ENCODE measurements around the gene CEBPE.

The CEBPE gene

DNA sequence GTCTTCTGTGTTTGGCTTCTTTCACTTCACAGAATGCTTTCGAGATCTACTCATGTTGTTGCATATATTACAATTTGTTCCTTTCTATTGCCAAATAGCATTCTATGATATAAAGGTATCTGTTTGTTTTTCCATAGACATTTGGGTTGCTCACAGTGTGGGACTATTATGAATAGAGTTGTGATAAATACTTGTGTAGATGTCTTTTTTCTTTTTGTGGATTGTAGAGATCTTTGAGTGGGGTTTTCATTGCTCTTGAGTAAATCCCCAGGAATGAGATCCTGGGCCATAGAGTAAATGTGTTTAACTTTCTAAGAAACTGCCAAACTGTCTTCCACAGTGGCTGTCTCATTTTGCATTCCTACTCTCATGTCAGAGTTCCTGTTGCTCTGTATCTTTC, 24.9 kb upstream of the CEBPE start:
- DNase-seq (ENCODE audit: low read depth), result no peak

DNA sequence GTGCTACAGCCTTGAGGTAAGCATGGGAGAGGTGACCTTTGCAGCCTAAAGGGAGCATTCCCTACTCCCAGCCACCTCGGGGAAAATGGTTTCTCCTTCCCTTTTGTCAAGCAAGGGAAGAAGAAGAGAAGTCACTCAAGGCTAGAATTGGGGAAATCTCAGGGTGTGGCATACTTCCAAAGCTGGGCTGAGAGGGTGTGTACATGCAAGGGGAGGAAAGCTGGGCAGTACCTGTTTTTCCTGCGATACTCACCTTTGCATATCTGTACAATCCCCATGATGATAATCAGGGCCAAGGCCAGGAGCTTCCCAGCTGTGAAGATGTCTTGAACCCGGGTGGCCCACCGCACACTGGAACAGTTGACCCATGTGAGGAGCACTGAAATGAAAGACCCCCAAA, 23.8 kb upstream of the CEBPE start:
- no peak for DNase-seq (ENCODE audit: low read depth)

DNA sequence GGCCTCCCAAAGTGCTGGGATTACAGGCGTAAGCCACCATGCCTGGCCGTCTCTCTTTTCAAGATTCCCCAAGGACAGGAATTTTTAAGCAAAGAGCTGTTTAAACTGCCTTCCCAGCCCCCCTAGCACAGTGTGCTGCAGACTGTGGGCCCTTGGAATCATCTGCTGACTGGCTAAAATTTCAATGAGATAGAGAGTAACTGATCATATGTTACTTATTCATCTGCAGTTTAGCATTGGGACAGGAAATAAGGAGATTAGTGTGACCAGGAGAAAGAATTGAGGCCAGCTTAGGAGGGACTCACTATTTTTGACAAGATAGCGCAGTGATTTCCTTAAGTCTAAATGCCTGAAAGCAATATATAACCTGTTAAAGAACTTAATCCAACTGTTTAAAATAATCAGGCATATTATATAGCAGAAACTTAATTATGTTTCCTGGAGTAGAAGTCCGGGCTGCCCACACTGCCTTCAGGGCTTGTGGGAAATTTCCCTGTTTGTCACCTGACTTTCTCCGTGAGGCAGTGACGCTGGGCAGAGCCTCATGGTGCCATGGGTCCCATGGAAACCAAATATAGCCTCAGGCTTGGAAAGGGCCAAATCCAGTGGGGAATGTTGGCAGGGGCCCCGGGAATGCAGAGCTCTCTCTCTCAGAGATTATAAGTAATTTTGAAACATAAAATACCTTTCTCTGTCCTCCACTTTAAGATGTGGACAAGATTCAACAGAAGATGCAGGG, 22.8 kb upstream of the CEBPE start:
- DNase-seq (ENCODE audit: low read depth), result no peak

DNA sequence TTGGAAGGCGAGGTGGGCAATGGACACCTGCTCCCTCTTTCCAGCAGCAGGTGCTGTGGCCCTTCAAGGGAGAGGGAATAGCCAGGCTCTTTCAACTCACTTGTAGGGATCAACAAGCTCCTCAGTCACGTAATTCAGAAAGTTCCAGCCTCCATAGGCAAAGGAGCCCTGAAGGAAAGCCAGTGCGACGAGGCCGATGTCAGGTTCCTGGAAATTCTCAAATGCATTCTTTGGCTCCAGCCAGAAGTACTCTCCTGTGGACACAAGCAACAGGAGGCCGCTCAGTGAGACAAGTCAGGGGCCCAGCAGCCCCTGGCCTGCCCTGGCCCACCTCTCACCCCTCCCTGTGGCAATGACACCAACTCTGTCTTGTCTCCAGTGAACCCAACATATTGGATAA, 21.3 kb upstream of the CEBPE start:
- no peak for DNase-seq (ENCODE audit: low read depth)

DNA sequence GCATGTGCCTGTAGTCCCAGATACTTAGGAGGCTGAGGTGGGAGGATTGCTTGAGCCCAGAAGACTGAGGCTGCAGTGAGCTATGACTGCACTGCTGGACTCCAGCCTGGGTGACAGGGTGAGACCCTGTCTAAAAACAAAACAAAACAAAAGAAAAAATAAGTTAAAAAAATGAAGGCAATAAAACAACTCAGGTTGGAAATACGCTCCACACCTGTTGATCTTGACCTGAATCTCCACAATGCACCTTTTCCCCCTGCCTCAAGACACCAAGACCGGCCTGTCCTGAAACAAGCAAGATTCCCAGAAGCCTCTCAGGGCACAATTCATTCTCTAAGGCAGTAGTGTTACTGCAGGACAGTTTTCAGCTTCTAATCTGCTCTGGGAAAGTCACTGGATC, 20.8 kb upstream of the CEBPE start:
- no peak for DNase-seq (ENCODE audit: low read depth)

DNA sequence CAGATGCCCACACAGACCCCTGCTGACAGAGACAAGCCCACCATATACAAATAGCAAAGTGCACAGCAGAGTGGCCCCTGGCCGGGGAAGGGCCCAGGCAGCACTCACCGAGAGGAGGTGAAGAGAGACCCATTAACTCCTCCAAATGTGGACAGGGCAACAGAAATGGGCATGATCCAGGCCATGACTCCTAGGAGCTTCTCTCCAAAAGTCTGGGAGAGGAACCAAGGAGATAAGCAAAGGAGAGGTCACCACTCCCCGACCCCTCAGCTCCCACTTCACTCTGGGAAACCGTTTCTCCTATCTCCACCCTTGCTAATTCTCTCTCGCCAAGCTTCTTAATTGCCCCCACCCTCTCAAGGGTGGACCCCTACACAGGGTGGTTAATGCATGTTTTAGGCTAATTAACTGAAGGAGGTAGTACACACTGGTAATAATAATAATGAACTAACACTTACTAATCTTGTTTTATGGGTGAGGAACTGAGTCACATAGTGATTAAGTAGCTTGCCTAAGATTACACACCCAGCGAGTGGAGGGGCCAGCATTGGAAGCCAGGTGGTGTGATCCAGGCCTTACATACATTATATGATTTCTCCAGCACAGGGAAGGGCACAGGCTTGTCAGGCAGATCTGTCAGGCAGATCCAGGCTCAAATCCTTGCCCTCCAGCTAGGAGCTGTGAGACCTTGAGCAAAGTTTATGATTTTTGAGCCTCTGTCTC, 18.9 kb upstream of the CEBPE start:
- no peak for DNase-seq (ENCODE audit: low read depth)

DNA sequence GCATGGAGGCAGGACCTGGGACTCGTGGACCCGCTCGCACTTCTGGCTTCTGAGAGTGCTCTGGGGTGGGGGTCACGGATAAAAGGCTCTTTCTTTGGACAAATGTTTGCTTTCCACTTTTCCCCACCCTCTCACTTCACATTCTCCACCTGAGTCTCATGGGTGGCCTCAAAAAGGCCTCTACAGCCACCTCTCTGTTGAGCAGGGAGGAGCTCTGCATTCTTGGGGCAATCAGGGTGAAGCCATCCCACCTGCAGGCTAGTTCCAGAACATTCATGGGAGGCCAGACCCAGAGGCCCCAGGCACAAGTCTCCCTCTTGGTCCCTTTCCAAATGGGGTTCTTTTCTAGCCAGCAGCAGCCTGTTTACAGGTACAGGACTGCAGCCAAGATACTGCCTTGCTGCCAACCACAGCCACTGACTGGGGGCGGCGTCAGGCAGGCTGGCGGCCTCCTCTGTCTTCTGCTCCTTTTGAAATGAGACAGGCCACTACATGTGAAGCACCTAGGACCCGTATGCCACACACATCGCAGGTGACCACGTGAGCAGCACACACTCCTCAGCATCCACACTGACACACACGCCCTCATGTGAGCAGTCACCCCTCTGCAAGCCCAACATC, 18.2 kb upstream of the CEBPE start:
- no peak for DNase-seq (ENCODE audit: low read depth)

DNA sequence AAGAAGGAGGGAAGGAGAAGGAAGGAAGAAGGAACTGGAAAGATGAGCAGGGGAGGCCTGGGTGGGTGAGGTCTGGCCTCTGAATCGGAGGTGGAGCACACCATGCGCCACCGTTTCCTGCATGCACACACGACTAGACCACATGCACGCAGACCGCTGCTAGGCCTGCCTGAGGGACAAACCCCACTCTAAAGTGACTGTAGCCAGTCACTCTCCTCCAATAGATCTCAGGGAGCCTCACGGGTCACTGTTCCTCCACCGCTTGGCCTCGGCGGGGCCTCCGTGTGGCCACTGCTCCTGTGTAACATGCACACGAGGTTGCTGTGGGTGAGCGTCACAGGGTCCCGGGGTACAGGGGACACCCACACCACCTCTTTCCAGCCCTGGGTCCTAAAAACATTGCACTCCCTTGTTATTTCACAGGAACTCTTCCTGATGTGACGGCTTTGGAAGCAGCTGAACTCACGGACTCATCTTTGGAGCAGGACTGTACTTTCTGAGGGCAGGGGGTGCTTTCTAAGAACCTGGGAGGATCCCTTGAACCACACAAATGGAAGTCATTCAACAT, 17.6 kb upstream of the CEBPE start:
- DNase-seq (ENCODE audit: low read depth), result no peak

DNA sequence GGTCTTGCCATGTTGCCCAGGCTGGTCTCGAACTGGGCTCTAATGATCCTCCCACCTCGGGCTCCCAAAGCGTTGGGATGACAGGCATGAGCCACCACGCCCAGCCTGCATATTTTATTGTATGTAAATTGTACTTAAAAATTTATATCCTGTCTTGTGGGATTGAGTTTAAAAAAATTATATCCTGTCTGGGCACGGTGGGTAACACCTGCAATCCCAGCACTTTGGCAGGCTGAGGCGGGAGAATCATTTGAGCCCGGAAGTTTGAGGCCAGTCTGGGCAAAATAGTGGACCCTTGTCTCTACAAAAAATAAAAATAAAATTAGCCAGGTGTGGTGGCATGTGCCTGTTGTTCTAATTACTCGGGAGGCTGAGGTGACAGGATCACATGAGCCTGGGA, 13.9 kb upstream of the CEBPE start:
- DNase-seq (ENCODE audit: low read depth), result no peak

DNA sequence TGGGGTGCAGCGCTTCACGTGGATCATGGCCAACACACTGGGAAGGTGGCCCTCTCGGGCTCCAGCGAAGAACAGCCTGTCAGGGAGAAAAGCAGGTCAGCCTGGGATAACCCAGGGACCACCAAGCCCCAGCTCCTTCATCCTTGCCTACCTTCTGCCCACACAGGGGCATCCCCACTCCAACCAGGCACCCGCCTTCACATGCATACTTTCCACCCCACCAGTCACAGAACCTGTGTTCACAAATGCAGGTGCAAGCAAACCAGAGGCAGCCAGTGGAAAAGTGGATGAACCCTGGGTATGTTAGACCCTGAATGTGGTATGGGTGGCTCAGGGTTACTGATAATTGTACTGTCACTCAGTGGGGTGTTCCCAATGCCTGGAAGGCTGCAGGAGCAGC, 12.4 kb upstream of the CEBPE start:
- DNase-seq (ENCODE audit: low read depth), result no peak

DNA sequence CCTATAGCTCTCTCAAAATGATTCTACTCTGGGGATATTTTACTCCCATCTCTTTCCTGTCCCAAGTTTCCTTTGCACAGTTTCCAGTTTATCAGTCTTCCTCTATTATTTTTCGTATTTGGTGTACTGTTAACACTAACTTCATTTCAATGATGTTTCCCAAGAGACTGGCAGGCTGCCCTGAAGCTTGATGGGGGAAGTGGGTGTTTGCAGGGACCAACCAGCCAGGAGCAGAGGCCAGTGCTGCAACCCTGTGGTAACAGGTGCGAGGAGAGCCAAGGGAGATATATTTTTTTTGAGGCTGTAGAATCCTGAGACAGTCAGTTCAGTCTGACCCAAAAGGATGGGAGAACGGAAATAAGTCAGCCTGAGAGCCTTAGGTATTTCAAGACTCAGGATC, 11.8 kb upstream of the CEBPE start:
- DNase-seq (ENCODE audit: low read depth), result no peak

DNA sequence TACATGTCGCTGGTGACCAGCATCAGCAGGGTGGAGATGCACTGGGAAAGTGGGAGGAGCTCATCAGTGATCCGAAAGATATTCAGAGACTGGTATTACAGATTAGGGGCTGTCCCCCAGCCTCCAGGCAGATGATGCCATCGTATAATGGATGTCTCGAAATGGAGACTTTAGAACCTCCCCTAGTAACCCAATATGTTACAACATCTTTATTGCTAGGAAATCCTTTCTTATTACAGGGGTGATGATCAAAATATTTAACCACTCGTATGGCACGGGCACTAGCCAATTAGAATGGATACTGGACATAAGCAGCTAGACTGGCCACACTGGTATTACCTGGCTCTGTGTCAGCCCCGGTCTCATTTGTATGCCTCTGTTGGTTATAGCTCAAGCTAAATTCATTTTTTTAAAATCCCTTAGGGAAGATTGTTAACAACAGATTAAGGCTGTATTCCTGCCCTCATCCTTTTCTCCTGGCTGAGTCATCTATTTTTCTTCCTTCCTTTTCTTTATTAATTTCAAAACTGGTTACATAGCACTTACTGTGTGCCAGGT, 10.8 kb upstream of the CEBPE start:
- DNase-seq (ENCODE audit: low read depth), result no peak

DNA sequence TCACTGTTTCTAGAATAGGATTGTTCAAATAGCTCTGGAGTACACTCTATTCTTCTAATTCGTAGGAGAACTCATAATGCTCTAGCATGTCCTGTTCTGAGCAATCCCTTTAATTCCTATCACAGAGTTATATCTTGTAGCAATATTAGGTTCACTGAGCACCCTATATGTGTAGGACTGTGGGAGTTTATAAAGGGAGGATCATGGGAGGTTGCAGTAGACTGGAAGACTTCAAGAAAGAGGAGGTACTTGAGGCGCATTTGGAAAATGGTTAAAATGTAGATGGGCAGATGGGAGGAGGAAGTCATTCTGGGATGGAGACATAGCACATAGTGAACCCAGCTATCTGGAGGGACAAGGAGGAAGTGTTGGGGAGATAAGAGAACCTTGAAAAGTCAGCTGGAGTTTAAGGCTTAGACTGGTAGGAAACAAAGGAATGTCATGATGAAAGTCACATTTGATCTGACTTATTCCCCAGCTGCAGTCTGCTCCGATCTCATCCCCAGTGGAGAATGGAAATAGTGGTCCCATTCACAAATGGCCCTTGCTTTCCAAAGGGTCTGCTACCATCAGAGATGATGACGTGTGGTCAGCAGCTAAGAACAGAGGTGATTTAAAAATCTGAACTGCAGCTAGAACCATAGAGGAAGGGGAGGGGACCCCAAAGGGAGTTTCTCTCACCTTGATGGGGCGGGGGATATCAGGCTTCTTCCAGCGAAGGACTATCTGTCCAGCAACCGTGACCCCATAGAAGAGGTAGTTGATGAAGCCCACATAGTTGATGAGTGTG, 10.1 kb upstream of the CEBPE start:
- DNase-seq (ENCODE audit: low read depth), result no peak

DNA sequence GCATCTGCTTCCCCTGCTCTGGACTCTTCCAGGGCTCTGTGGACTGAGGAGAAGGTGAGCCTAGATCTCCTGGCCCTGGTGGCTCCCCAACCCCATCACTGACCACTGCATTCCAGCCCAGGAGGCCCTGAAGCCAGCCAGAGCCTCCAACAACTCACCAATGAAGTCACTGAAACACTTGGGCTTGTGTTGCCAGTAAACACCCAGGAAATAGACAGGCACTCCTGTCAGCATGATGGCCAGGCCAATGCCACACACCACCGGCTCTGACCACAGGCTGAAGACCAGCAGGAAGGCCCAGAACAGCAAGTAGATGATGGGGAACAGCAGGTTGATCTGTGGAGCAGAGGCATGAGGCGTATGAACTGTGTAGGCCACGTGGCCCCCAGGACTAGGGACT, 8.8 kb upstream of the CEBPE start:
- DNase-seq (ENCODE audit: low read depth), result no peak

DNA sequence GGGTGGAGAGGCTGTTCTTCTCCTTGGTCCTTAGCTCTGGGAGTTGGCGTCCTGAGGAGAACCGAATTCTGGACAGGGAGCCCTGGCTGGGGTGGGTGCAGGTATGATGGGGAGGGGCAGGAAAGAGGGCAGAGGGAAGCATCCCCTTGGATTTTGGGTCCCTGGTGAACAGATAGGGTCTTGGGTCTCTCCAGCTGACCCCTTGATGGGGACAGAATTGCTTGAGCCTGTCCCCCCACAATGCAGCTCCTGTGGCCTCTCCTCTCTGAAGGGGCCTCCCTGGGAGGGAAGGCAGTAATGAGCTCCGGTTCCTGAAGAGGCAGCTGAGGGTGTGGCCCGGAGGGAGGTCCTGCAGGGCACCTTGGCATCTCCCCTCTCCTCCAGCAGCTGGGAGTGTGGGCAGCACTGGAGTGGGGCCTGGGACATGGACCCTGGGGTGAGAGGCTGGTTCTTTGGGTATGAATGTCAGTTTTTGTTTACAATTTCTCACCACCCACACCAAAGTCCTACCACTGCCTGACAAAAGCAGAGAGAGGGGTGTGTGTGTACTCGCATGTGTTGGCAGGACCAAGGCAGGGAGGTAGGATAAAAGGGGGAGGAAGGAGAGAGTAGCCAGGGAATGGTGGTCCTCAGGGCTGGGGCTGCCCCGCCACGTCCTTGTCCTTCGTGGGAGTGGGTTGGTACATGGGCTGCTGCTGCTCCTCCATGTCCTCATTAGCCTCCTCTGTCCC, 7.7 kb upstream of the CEBPE start:
- DNase-seq (ENCODE audit: low read depth), result no peak

DNA sequence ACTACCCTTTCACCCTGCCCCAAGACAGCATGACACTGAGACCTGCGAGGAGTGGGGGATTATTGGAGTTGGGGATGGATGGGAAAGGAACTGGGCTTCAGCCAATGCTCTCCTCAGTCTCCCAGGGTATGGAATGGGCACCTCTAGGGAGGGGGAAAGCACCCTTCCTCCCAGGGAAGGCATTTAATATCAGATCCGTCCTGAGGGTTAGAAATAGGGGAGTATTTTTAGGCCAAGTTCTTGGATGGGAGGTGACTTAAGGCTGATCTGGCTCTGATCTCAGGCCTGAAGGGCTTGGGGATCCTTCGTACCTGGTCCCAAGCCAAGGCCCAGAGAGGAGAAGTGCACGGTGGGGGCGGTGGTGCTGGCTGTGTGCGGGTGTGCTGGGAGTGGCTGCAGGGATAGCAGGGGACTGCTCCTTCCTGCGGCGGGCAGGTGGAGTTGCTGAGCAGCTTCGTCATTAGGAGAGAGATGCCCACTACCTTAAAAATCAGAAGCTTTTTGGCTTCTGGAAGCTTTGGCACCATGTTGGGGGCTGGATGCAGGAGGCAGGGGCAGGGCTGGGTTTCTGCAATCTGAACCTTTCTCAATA, 7.0 kb upstream of the CEBPE start:
- no peak for DNase-seq (ENCODE audit: low read depth)

DNA sequence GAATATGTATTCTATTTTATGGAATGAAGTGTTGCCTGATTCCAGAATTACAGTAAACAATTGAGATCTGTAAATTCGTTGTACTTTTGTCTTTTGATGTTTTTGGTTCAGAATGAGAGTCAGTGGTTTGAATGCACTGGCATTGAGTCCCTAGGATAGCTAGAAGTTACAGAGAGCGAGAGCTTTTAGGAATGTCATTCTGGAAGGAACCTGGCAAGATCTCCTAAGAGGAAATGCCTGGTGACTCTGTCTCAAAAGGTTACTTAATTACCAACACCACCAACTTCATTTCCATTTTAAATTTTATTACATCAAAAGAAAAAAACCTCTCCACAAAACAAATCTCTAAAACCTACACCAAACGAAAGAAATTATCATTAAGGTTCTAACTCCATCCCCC, 6.0 kb upstream of the CEBPE start:
- DNase-seq (ENCODE audit: low read depth), result no peak

DNA sequence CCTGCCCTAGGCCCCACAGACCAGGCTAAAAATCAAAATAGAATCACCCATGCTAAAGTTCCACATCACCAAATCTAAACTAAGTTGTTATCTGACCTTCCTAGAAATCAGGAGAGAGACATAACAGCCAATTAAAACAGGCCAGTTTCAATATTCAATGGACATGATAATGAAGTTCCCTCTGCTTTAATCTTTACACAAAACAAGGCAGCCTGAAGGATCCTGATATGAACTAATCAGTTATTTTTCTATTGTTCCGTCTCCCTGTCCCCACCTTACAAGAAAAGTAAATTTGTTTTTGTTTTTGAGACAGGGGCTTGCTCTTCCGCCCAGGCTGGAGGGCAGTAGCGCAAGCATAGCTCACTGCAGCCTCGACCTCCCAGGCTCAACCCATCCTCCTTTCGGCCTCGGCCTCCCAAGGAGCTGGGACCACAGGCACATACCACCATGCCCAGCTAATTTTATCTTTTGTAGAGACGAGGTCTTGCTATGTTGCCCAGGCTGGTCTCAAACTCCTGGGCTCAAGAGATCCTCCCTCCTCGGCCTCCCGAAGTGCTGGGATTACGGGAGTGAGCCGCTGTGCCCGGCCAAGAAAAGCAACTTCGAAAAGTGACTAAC, 5.4 kb upstream of the CEBPE start:
- no peak for DNase-seq (ENCODE audit: low read depth)

DNA sequence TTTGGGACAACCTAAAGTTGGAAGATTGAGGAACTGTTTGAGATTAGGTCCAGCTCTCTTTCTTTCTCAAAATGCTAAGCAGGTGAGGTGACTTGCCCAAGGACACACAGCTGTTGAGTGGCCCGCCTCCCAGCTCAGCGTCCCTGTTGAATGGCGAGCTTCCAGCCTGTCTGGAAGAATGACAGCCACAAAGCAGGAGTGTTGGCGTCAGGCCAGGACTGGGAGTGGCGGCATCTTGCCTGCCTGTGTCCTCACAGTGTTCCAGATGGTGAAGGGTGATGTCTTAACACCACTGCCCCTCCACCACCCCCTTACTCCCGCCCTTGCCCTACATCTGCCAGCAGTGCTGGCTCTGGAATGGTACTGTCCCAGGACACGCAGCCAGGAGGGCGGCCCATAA, 4.4 kb upstream of the CEBPE start:
- no peak for DNase-seq (ENCODE audit: low read depth)

DNA sequence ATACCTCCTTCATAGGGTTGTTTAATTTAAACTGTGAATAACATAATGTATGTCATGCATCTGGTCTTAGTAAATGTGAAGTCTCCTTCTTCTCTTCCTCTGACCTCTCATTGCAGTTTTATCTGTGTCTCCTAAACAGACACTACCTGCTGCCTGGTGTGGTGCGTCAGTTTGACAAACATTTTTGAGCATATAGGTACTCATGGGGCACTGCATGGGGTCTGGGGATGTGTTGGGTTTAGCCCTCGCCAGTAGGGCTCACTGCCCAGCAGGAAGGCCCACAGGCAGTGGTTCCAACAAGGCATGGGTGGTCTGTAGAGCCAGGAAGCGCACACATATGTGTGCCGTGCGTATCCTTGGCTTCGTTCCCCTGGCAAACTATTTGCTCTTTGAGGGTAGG, 3.0 kb upstream of the CEBPE start:
- no peak for DNase-seq (ENCODE audit: low read depth)

DNA sequence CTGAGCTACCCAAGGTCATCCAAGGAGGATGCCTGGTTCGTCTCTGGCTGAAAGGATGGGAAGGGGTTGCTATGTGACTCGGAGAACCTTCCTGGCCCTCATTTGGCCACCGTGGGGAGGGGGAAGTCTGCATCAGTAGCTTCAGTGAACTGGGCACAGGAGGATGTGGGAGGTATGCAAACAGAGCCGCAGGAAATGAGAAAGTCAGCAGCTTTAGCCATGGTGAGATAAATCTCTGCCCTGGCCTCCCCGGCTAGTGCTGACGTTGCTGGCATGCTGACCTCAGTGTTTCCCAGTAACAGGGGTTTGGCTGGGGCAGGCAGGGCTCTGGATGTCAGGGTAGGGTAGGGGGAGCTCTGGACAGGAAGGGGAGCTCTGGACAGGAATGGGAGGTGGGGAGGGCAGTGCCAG, 2.3 kb upstream of the CEBPE start:
- DNase-seq (ENCODE audit: low read depth), result no peak

All from activated T-helper 9 cell treated with anti-CD3 and anti-CD28 coated beads, Interleukin-2, amount 50 U/mL, for 16 hours (primary cell).